HG03159 (cell line): ENCODE data around the gene EXOC4.

Experiments used
- ATAC-seq: cut with Tn5 transposase; IDR thresholded peaks from one replicate; pipeline ENCODE4 v1.9.1; 2021; ENCODE audit warnings: mild to moderate bottlenecking, moderate library complexity; ENCODE audit not compliant: unreplicated experiment

The EXOC4 gene

DNA sequence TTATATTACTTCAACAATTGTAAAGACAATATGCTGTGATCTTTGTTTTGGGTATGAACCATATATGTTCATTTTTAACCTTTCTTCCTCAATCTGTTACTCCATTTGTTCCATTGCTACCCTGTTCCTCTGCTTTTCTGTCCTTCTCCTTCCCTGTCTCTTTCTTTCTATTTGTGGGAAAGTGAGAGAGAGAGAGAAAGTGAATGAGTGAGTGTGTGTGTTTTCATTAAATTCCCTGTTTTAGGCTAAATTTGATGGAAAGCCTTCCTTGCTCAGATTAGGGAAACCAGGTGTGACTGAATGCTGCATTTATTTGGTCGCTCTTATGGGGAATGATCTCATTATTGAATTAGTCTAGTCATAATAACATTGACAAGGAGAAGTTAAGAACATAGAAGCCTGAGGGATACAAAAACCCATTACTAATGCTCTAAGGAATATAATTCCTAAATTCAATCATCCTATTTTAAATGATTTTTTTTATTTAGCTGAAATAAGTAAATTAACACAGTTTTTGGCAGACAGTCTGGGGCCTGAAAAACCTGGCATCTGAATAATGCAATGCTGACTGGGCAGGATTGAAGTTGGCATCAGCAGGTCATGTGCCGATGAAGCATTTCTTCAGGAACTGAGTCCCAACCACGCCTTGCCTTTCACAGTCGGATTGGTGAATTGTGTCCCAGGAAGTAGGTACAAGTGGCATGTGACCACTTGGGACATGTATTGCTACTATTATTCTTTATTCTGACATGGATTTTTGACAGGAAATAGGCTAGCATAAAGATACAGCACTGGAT is 756.6 kb downstream of the EXOC4 start:
- ATAC-seq, result no peak

DNA sequence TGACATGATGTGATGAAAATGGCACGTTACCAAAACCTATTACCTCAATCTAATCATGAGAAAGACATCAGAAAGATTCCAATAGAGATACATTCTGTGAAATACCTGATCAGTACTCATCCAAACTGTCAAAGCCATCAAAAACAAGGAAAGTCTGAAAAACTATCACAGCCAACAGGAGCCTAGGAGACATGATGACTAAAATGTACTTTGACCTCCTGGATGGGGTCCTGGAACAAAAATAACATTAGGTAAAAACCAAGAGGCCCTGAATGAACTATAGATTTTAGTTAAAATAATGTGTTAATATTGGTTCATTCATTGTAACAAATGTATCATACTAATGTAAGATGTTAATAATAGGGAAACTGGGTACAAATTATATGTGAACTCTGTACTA is 760.4 kb downstream of the EXOC4 start:
- ATAC-seq, result no peak

DNA sequence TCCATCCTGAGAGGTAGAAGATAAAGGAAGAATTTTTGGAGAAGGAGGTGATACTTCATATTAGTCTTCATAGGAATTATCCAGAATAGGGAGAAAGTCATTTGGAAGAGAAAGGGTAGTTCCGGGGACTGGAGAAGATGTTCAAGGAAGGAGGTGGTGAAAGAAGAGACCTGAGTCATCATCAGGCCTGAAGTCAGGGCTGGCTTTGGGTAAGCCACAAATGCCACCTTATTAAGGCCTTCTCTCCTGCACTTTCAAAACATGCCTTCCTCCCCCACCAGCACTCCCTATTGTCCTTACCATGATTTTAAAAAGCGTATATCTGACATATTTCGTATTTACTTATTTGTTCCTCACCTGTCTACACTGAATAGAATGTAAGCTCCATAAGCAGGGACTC is 762.1 kb downstream of the EXOC4 start:
- no peak for ATAC-seq

DNA sequence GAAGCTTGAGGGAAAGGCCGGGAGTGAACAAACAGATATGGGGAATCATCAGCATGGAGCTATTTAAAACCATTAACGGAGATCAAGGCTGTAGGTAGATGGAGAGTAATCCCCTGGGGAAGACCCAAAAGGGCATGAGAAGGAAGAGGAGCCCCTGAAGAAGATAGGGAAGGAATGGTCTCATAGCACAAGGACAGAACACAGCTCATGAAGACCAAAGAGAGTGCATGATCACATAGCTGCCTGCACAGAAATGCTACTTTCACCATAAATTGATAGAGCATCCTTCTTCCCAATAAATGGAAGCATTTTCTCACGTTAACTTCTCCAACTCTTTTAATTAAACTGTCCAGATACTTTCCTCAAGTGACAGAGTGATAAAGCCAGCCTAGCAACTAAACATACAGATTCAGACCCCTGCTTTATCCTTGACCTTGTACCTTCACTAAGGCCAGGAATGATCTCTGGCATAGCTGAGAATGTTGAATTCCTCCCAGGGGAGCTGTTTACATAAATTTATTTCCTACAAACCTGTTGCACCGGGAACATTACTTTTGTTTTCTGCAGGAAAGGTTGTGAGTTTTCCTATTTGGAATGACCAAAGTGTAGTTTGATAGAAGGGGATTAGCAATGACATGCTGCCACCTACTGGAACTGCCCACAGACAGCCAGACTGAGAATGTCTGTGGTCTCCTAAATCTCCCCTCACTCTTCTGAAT is 763.5 kb downstream of the EXOC4 start:
- ATAC-seq, result no peak

DNA sequence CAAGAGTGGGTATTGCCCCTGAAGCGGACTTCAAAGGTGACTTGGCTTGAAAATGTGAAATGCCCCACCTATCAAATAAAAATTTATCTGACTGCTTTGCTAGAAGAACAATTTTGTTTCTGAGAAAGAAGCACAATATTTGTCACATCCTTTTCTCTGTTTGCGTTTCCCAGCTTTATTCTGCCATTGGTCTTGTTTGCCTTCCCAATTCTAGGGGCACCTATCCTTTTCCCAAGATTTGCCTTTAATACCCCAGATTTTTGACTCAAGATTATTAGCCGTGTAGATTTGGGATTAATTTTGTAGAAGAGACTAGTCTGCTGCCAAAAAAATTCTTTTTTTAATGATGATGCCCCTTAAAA is 764.0 kb downstream of the EXOC4 start:
- ATAC-seq, result no peak

DNA sequence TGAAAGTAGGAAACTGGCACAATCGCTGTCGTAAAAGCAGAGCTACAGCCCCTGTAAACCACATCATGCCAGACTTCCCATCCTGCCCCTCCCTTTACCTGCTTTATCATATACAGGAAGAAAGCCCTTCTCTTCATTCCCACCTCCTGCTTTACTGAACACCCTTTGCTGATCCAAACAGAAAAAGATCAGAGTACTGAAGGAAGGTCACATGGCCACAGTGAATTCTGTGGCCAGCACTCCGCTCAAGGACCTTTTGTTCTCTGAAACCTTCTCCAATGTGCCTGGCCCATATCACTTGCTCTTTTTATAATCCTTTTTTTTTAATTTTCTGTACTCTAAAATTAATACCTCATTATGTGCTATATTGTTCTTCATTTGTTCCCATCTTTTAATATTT is 765.4 kb downstream of the EXOC4 start:
- ATAC-seq, result no peak

DNA sequence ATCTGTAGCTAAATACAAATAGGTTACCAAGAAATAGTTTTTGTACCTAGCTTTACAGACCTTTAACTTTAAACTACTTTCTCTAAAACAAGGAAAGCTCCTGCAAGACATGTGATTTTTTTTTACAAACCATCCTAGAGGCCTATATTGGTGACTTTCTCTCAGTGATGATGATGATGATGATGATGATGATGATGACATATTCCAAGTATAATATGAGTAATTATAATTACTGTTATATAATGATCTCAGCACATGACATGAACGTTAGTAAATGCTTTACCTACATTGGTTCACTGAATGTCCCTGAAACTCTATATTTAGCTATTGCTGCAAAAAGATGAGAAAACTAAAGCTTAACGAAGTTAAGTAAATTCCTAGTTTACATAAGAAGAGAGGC is 766.4 kb downstream of the EXOC4 start:
- ATAC-seq, result no peak

DNA sequence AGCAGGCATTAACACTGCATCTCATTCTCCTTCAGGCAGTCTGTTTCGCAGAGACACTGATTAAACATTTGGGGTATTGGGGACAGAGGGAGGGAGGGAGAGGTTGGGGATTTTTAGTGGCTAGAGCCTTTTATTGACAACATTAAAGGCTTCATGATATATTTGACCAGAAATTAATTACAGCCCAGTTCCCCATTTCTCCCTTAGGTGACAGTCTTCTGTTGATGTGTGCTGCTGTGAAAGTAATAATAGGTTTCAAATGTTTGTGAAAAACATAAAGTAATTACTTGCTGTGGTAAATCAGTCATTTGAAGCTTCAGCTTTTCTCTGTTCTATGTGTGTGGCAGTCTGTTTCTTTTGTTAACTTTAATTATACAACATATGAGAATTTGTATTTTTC is 769.0 kb downstream of the EXOC4 start:
- no peak for ATAC-seq

DNA sequence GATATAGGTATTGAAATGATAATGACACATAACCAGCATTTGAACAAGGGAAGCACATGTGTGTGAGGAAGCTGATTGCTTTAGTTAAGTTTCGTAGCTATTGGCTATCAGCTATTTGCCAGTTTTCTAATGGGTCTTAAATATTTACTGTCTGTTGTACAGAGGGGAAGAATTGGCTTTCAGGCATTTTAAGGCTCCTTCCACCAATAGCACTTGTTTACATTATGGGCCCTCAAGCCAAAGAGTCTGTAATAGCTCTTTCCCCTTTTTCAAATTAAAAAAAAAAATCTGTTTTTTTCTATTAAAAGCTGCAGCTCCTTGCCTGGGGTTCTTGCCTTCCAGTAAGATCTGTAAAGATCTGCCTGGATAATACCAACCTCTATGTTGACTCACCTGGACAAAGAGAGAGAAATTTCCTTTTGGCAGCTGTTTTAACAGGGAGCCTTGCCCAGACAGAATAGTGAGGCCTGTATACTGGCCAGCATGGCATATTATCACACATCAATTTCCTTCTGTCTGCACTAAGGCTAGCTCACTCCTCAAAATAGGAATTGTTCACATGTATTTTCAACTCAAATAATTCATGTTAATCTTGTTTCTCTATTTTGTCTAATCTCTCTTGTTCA is 769.5 kb downstream of the EXOC4 start:
- ATAC-seq, result no peak

DNA sequence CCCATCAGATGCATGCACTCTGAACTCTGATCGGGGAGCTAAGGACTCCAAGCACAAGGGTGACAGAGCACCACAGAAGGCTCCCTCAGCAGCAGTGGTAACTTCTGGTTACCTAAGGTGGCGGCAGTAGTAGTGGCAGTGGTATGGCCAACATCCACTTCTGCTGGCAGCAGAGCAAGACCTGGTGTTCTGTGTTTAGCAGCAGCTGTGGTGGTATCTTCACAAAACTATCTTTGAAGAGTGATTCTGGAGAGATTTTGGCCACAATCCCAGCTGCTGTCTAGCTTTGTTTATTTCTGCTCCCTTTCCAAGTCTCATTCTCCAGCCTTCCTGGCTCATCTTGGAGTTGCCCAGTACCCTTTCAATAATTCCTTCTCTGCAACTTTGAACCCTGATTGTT is 771.9 kb downstream of the EXOC4 start:
- no peak for ATAC-seq

DNA sequence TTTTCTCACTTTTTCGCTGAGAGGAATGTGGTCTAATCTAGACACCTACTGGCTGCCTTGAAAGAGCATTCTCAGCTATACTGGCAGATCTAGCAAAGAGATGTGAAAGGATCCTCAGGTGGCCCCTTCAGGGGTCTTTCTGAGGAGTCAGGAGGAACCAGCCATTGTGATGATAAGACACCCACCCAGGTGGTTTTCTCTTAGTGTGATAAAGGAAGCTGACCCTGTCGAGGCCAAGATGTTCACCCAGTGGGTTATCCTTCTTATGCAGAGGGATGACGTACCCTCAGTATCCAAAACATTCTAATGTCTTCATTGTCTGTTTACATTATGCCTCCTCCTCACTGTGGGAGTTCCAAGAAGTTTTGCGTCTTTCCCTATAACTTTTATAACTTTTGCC is 776.0 kb downstream of the EXOC4 start:
- ATAC-seq, result no peak

DNA sequence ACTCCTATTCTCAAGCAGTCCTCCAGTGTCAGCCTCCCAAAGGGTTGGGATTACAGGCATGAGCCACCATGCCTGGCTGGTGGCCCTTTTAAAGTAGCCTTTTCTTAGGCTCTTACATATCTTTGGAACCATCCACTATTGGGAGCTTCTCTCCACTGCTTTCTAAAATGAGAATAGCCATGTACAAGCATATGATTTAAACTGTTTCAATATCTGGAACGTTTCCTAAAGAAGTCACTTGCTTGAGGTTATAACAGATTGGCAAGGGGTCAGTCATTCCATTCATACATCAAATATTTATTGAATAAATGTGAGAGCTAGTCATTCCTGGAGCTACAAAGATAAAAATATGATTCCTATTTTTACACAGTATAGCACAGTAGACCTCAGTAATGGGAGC is 776.9 kb downstream of the EXOC4 start:
- ATAC-seq, result no peak

DNA sequence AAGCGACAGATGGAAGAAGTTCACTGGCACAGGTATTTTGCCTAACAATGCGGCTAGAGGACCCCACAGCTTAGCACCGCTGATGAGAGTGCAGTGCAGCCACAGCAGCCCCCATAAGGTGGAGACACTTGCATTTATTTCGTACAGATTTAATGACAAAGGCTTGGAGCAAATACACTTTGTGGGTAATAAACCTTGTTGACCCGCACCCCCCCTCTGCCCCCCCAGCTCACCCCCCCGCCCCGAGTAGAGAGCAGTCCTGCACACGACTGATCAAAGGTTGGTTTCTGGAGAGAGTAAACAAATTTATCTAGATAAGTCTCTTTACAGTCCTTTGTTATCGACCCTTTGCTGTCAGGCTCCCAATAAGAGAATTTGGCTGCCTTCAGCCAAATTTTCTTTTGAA is 777.6 kb downstream of the EXOC4 start:
- ATAC-seq, result no peak

DNA sequence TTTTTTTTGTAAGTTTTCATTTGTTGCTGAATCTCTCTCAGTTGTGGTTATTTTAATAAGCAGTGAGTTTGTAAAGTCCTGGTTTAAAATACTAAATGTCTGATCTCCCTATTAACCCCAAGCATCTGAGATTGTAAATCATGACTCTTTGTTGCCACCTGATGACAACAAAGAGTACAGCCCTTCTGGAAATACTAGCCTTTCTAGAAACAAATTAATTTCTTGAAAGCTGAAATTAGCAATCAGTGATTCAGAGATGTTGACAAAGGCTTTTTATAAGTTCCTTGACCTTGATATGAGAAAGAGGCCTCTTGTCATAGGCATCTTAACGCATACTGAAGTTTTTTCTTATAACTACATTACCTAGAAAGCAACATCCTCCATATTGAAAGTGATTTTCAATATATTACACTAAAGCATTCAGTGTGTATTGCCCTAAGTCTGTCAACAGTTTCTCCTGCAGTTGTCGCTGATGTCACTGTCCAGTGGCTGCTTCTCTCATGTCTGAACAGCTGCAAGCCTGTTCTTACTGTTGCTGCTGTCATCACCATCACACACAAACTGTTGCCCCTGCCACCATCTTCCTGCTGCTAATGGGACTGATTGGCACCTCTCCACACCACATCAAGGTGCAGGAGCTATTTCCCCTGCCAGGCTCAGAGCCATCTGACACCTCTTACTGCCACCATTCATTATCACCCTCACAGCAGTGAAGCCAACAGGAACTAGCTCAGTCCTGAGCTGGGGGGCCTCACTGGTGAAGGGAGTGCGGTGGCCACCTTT is 779.1 kb downstream of the EXOC4 start:
- ATAC-seq, result no peak

DNA sequence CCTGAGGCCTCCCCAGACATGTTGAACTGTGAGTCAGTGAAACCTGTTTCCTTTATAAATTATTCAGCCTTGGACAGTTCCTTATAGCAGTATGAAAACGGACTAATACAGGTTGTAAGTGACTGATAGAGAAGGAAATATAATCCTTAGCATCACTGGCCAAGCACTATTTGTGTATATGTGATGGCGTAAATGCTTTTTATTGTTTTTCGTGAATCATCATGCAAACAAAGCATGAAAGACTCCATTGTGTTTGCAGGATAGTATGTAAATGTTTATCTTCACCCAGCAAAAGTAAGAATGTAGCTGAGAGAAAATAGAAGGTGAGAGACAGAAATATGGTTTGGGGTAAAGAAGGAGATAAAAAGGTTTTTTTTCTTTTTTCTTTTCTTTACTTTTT is 781.8 kb downstream of the EXOC4 start:
- ATAC-seq, result no peak

DNA sequence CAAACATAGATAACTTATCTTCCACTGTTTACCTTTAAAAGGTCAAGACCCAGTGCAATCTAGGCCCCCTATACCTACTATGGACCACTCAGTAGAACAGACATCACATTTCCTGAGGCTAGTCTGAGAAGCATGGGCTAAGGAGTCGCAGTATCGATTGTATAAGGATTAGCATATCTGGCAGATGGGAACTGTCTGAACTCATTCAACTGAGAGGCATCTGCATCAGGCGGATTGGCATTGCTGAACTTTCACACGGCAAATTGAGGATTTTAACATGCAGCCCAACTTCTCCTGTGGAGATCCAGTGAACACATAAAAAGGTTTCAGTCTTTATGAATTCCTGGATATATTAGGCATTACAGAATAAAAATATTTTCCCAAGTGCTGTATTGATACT is 785.1 kb downstream of the EXOC4 start:
- ATAC-seq, result no peak

DNA sequence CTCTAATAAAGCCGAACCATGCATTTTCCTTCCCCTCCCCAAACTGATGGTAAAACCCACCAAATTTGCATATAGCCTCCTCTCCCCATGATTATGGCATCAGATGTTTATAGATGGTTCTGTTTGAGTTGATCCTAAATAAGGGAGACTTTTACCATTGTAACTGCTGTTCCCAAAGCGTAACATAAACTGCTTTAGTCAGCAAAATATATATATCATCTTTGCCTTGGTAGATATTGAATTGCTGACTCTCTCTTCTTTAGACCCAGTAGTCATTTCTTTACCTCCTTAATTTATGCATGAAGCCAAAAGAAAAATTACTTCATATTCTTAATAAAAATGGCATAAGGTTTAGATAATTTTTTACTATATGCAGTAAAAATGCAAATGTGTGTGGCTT is 788.1 kb downstream of the EXOC4 start:
- no peak for ATAC-seq

DNA sequence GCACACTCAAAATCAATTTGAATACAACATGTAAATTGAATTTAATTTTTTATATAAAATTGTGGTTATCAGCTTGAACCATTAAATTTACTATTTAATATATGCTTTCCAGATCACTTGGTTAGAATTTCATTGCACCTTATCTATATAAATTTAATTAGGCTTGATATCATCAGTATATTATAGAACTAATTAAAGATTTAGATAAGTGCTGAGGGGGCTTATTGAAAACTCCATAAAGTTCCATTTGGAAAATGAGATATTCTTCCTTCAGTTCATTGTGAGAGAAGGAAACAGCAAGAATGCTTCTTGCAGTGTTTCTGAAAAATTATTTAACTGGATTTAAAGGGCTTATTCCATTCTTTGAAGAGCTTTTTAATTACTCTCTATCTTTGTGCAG is 788.6 kb downstream of the EXOC4 start:
- ATAC-seq, result no peak

DNA sequence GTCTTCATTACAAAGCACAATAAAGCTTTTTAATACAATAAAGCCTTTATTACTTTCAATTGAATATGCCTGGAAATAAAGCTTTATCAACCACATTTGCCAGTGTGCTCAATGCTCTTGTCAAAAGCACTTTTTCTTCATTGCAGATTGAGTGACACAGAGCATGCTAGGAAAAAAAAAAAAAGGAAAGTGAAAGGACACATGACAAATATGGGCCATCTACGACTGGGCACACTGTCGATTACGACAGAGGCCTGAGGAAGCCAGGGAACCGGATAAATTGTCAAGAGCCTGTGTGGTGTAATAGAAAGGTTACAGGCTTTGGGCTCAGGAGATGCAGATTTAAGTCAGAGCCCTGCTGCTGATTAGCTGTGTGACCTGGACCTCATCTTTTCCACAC is 789.4 kb downstream of the EXOC4 start:
- ATAC-seq, result no peak

DNA sequence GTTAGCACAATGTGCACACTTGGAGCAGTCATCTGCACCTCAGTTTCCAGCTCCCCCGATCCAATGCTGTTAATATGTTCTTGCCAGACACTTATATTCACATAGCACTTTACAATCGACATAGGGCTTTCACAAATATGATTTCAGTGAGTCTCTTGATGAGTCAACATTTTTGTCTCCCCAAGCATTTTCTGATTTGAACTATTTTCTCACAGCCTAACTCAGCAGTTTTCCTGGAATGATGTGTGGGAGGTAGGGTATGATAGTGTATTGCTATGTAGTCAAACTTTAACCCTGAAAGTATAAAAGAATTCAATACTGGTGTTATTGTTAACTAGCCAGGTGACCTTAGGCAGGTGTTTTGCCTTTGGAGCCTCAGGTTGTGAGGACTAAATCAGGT is 791.8 kb downstream of the EXOC4 start:
- no peak for ATAC-seq

DNA sequence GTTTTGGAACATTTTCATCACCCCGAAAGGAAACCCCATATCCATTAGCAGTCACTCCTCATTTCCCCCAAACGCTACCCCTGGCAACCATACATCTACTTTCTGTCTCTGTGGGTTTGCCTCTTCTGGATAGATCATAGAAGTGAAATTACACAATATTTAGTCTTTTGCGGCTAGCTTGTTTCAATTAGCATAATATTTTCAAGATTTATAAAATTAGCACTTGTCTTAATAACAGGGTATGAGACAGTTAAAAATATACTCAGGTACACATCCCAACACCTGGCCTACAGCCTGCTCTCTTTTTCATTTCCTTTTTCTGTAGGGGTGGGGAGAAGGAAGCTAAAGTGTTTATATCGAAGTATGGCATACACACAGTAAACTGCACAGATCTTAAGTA is 792.8 kb downstream of the EXOC4 start:
- no peak for ATAC-seq
